Measurements from ENCODE around the gene AACS. TPM values are rescaled to one million over a fixed set of nuclear protein-coding genes. Genes with fewer than 3 reads are reported as not detected.

Gene AACS
- polyA plus RNA-seq, 1 experiment = 18.0 TPM

DNA sequence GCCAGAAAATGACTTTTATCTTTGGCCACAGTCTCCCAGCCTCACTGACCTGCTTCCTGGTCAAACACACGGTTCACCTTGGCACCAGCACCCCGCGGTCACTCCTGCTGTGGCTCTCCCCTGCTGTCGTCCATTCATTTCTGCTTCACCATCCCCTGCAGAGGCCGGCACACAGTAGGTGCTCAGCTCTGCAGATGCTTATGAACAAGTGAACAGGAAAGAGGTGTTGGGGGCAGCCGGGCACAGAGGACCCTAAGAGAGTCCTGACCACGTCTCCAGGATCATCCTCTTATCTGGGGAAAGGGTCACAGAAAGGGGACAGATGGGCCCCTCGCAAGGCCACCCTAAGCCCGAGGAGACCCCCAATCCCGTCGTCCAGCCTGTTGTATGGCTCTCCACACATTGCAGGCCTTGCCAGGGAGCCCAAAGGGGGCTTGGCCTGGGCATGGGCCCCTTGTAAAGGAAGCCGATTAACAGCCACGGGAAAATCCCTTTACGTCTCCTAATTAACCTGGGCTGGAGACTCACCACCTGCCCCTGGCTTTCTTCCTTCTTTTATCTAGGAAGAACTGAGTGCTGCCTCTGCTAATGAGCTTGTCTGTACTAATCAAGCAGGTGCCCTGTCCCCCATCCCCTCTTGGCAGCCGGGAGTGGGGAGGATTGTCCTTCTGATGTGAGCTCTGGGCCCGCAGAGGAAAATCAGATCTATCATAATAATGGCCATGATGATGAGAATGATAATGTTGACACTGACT, 119.2 kb downstream of the AACS start:
- no peak for DNase-seq (ENCODE audit: low read depth, low spot score)
- Histone ChIP-seq H3K4me3 (ENCODE audit: low read depth, low read length) (no peak overlapping the region), H3K9me3 (ENCODE audit: control insufficient read depth, insufficient read depth, low read length) (no peaks in the 10 kb centered on the region; the same call in 1 of the 2 replicates), H3K27ac (ENCODE audit: low read depth, low read length) (no peak overlapping the region), H3K27me3 (ENCODE audit: control insufficient read depth, insufficient read depth, low read length) (peaks cover 41% of the 10 kb centered on the region)
- POLR2A ChIA-PET = no interaction called here
- CTCF ChIA-PET = interaction anchor here (0.5 to 1.4 kb wide), 4 partner anchors 13 to 218 kb away, joined by 3 to 11 read pairs (median 9); no protein-coding TSS in a partner anchor
- TF ChIP-seq, protein P1, sequence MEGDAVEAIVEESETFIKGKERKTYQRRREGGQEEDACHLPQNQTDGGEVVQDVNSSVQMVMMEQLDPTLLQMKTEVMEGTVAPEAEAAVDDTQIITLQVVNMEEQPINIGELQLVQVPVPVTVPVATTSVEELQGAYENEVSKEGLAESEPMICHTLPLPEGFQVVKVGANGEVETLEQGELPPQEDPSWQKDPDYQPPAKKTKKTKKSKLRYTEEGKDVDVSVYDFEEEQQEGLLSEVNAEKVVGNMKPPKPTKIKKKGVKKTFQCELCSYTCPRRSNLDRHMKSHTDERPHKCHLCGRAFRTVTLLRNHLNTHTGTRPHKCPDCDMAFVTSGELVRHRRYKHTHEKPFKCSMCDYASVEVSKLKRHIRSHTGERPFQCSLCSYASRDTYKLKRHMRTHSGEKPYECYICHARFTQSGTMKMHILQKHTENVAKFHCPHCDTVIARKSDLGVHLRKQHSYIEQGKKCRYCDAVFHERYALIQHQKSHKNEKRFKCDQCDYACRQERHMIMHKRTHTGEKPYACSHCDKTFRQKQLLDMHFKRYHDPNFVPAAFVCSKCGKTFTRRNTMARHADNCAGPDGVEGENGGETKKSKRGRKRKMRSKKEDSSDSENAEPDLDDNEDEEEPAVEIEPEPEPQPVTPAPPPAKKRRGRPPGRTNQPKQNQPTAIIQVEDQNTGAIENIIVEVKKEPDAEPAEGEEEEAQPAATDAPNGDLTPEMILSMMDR (IDR thresholded peaks at IDR 0.05; ENCODE audit: low read depth, low read length) = no peak

DNA sequence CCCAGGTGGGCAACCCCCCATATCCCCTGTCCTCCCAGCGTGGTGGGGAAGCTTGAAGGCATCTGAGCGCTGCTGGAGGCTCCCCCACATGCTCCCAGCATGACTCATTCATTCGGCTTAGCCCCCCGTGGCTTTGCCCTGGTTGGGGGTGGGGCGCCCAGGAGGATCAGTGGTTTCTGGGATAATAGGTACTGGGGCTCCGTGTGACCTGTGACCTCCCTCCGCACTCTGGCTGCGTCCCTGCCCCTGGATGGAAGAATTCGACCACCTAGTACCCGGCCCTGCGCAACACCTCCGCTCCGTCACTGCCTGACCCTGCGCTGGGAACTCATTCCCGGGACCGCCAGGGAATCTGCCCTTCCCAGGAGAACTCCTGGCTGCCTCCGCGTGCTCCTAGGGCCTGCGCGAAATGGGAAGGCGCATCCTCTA, 120.1 kb downstream of the AACS start:
- TF ChIP-seq, protein P1 (IDR thresholded peaks at IDR 0.05; ENCODE audit: low read depth, low read length) = no peak
- CTCF ChIA-PET = interaction anchor here (0.6 kb wide), 1 partner anchor 245 kb away, joined by 6 read pairs; no protein-coding TSS in a partner anchor

DNA sequence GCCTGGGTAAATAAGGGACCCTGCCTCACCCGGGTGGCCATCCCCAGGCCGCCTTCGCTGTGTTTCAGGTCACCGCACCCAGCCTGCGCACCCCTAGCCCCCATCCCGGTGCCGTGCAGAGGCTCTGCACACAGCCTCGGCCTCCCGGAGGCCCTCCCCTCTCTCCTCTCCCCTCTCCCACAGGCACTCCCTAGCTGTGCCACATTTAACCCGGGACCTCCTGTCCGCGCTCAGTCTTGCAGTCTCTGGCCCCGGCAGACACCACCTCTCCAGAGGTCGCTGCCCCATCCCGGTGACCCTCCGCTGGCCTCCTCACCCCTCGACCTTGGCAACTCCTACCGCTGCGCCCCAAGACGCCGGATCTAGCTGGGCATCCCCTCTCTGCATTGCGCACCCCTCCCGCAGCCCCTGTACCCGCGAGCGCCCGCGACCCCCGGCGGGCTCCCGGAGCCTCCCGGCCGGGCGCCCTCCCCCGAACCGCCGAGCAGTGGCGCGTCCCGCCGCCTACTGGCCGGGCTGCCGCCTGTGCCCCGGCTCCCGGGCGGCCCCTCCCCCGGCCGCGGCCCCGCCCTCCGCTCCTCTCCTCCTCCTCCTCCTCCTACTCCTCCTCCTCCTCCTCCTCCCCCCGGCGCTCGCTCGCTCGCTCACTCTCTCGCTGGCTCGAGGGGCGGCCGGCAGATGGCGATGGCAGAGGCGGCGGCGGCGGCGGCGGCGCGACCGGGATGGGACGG, 120.7 kb downstream of the AACS start, which contains the start of gene TMEM132B:
Gene TMEM132B, plus strand, starts transcription at position 647 of the 731 bp plus-strand sequence.
- CTCF ChIA-PET = interaction anchor here (0.6 to 0.7 kb wide), 2 partner anchors 12 to 245 kb away, joined by 3 to 6 read pairs; no protein-coding TSS in a partner anchor
- POLR2A ChIA-PET = no interaction called here
- H3K27ac ChIP-seq (ENCODE audit: low read depth, low read length) = no peak within 1 kb of the TSS

More for the DNA sequence above, 120.1 kb downstream of the AACS start:
- no peak overlapping the region for H3K27ac ChIP-seq (ENCODE audit: low read depth, low read length)
- H3K4me3 ChIP-seq (ENCODE audit: low read depth, low read length) = no peak overlapping the region
- H3K9me3 ChIP-seq (ENCODE audit: control insufficient read depth, insufficient read depth, low read length) = no peaks in the 10 kb centered on the region; the same call in 1 of the 2 replicates
- no peak for DNase-seq (ENCODE audit: low read depth, low spot score)
- POLR2A ChIA-PET = no interaction called here
- H3K27me3 ChIP-seq (ENCODE audit: control insufficient read depth, insufficient read depth, low read length) = peaks cover 50% of the 10 kb centered on the region

DNA sequence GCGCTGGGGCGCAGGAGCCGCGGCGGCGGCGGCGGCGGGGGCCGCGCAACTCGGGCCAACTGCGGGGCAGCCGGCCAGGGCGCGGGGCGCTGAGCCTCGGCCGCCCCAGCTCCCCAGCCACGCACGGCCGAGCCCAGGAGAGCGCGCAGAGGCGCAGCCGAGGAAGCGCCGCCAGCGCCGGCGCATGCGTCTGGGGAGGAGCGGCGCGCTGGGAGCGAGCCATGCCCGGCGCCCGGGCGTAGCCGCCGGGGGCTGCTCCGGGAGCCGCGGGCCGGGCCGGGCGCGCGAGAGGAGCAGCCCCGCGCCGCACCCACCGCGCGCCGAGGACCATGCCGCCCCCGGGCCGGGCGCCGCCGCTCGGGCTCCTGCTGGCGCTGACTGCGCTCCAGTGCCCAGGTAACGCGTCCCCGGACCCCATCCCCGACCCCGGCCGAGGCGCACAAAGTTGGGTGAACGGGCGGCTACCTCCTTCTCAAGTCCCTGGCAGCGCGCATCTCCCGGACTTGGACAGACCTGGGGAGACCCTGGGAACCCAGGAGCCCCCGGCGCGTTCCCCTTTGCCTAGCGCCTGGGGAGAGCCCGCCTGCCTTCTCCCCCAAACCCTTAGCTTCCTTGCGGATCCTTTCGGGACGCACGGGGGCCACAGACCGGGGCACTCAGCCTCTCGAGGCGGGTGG, 121.4 kb downstream of the AACS start:
- no peaks in the 10 kb centered on the region; the same call in 1 of the 2 replicates for H3K9me3 ChIP-seq (ENCODE audit: control insufficient read depth, insufficient read depth, low read length)
- TF ChIP-seq, protein P1 (IDR thresholded peaks at IDR 0.05; ENCODE audit: low read depth, low read length) = no peak
- CTCF ChIA-PET = interaction anchor here (0.7 kb wide), 1 partner anchor 11 kb away, joined by 3 read pairs; no protein-coding TSS in a partner anchor
- no peak overlapping the region for H3K27ac ChIP-seq (ENCODE audit: low read depth, low read length)
- DNase-seq (ENCODE audit: low read depth, low spot score) = no peak
- H3K4me3 ChIP-seq (ENCODE audit: low read depth, low read length) = peak overlapping the region; percentile 35
- H3K27me3 ChIP-seq (ENCODE audit: control insufficient read depth, insufficient read depth, low read length) = peaks cover 50% of the 10 kb centered on the region
- POLR2A ChIA-PET = no interaction called here

More for the DNA sequence above, 120.7 kb downstream of the AACS start, which contains the start of gene TMEM132B:
- Histone ChIP-seq H3K9me3 (ENCODE audit: control insufficient read depth, insufficient read depth, low read length) (no peaks in the 10 kb centered on the region; the same call in 1 of the 2 replicates), H3K27me3 (ENCODE audit: control insufficient read depth, insufficient read depth, low read length) (peaks cover 50% of the 10 kb centered on the region), H3K4me3 (ENCODE audit: low read depth, low read length) (peak within 1 kb of the TSS; percentile 40)
- TF ChIP-seq, protein P1 (IDR thresholded peaks at IDR 0.05; ENCODE audit: low read depth, low read length) = no peak; the same call in 1 of the 2 replicates
- no peak for DNase-seq (ENCODE audit: low read depth, low spot score)
